K562 (cell line): ENCODE data around the gene TMEM132D. TPM values are rescaled to one million over a fixed set of nuclear protein-coding genes. Genes with fewer than 3 reads are reported as not detected.

Experiments
- ATAC-seq: fragments of 200-7000 bp; cut with Tn5 transposase; 3 replicates; pipeline ENCODE4 v1.9.1; 2020; ENCODE audit warnings: moderate library complexity
- BruUV-seq: library from RNA; stranded (reverse); fragments of 400-500 nt; replicated peaks from 2 replicates; lab custom pipeline; 2021; lab: Mats Ljungman, UMichigan
- CTCF ChIA-PET: fragments of 300-600 bp; formaldehyde crosslinking; extraction: SDS; loops from one replicate; lab custom pipeline; 2021; ENCODE audit warnings: low intra/inter-chr PET ratio; lab: Yijun Ruan, JAX
- POLR2A ChIA-PET: fragments of 300-600, 350-650 bp; sonication (Branson Sonifier 250); formaldehyde crosslinking; extraction: SDS; loops from one replicate; lab custom pipeline; 2021; ENCODE audit warnings: antibody characterized with exemption, inconsistent platforms; lab: Yijun Ruan, JAX
- DNase-seq, 4 experiments: peaks; one replicate each; pipeline versions ENCODE4 v3.0.0 to v3.0.0-alpha.2; 2011 to 2018; ENCODE audit warnings: low spot score in 3 of 4, mixed read lengths in 3 of 4; ENCODE audit errors: extremely low read depth in 1 of 4
- FAIRE-seq: peaks from 2 replicates; lab custom pipeline; 2011; peaks lifted over from hg19 to GRCh38; lab: Jason Lieb, UNC
- H2AFZ ChIP-seq: 2 replicates; pipeline ENCODE4 v1.6.0; 2011; ENCODE audit warnings: low read depth, low read length, control low read depth, inconsistent platforms
- H3K27ac ChIP-seq: fragments of 200-600 bp; 3 replicates; pipeline ENCODE4 v1.8.0; 2011; ENCODE audit warnings: low read depth, mild to moderate bottlenecking, control low read depth, inconsistent platforms, low read length, moderate library complexity, mixed read lengths; ENCODE audit errors: extremely low read depth
- H3K27me3 ChIP-seq, 2 experiments: fragments of 300-600 bp in 1 of 2; 2 replicates in 1 of 2; 3 replicates in 1 of 2; pipeline versions ENCODE4 v1.6.0 to v1.8.0; 2011; ENCODE audit warnings: inconsistent platforms in 2 of 2, low read length in 2 of 2, mild to moderate bottlenecking in 1 of 2, mixed read lengths in 1 of 2, moderate library complexity in 1 of 2; ENCODE audit not compliant: control insufficient read depth in 2 of 2, insufficient read depth in 2 of 2
- H3K36me3 ChIP-seq: fragments of 300-600 bp; 3 replicates; pipeline ENCODE4 v1.8.0; 2011; ENCODE audit warnings: mild to moderate bottlenecking, low read length, inconsistent platforms; ENCODE audit not compliant: control insufficient read depth, insufficient read depth
- H3K4me1 ChIP-seq, 2 experiments: fragments of 200-600 bp in 1 of 2; replicated peaks in 1 of 2; 2 replicates in 1 of 2; 3 replicates in 1 of 2; pipeline versions ENCODE4 v1.5.1 to v1.8.0; 2011; ENCODE audit warnings: inconsistent platforms in 2 of 2, low read length in 2 of 2, mild to moderate bottlenecking in 1 of 2, mixed read lengths in 1 of 2, moderate library complexity in 1 of 2; ENCODE audit not compliant: control insufficient read depth in 2 of 2, insufficient read depth in 2 of 2
- H3K4me2 ChIP-seq: 2 replicates; pipeline ENCODE4 v1.6.1; 2011; ENCODE audit warnings: low read length, control low read depth, inconsistent platforms, mixed read lengths; ENCODE audit not compliant: insufficient read depth
- H3K4me3 ChIP-seq: fragments of 200-600 bp; sonication (generic), shearing (Covaris generic); 2 replicates; pipeline ENCODE4 v1.5.1; 2016; ENCODE audit warnings: control low read depth, inconsistent platforms
- H3K79me2 ChIP-seq: fragments of 200-600 bp; 3 replicates; pipeline ENCODE4 v1.8.0; 2011; ENCODE audit warnings: low read length, inconsistent platforms; ENCODE audit not compliant: control insufficient read depth, insufficient read depth
- H3K9ac ChIP-seq, 2 experiments: 2 replicates each; pipeline versions ENCODE4 v1.6.0 to v1.6.1; 2011; ENCODE audit warnings: low read depth in 2 of 2, low read length in 2 of 2, control low read depth in 1 of 2, inconsistent platforms in 1 of 2, mild to moderate bottlenecking in 1 of 2, mixed read lengths in 1 of 2; ENCODE audit not compliant: insufficient read depth in 1 of 2
- H3K9me1 ChIP-seq: one replicate; pipeline ENCODE4 v1.6.0; 2011; ENCODE audit warnings: inconsistent platforms, mild to moderate bottlenecking, low read length, moderate library complexity; ENCODE audit not compliant: control insufficient read depth, insufficient read depth
- H3K9me3 ChIP-seq: replicated peaks from 2 replicates; pipeline ENCODE4 v1.5.1; 2011; ENCODE audit warnings: low read depth, low read length, inconsistent platforms; ENCODE audit not compliant: control insufficient read depth, insufficient read depth
- H4K20me1 ChIP-seq: replicated peaks from 2 replicates; pipeline ENCODE4 v1.6.1; 2011; ENCODE audit warnings: low read length, inconsistent platforms, mixed read lengths; ENCODE audit not compliant: control insufficient read depth, insufficient read depth
- GABPB1 ChIP-seq: sonication (generic); formaldehyde crosslinking; IDR thresholded peaks from 2 replicates; pipeline ENCODE4 v1.8.0; 2022; ENCODE audit warnings: mild to moderate bottlenecking, missing genetic modification reagents
- HNRNPUL1 ChIP-seq: fragments of 200-400 bp; formaldehyde crosslinking; IDR thresholded peaks from 2 replicates; pipeline ENCODE4 v1.6.1; 2017; ENCODE audit warnings: low read length
- NFIC ChIP-seq: fragments of 450-650 bp; IDR thresholded peaks from 2 replicates; pipeline ENCODE4 v1.6.1; 2017; ENCODE audit warnings: mild to moderate bottlenecking, inconsistent platforms
- ZNF143 ChIP-seq: sonication (generic); formaldehyde crosslinking; IDR thresholded peaks from 2 replicates; pipeline ENCODE4 v1.9.0; 2022; ENCODE audit warnings: mild to moderate bottlenecking, missing genetic modification reagents
- ZNF436 ChIP-seq: fragments of 250-450, 450-650 bp; sonication (Bioruptor Pico); formaldehyde crosslinking; IDR thresholded peaks from 2 replicates; pipeline ENCODE4 v1.7.0; 2020; ENCODE audit warnings: mild to moderate bottlenecking
- ZNF785 ChIP-seq: fragments of 250-450 bp; sonication (Bioruptor Pico); IDR thresholded peaks from 2 replicates; pipeline ENCODE4 v1.4.0; 2020; ENCODE audit warnings: mild to moderate bottlenecking
- WGBS: fragments of 100-300 bp; shearing (Covaris generic); methylation state at CpG from one replicate; pipeline ENCODE4 v1.1.6; 2016; ENCODE audit warnings: low coverage, mixed read lengths; ENCODE audit not compliant: insufficient coverage; ENCODE audit errors: missing lambda C conversion rate; 5-methylcytosine and 5-hydroxymethylcytosine counted together
- in situ Hi-C: fragments of 300-500 bp; cut with MboI; formaldehyde crosslinking; loops from 4 replicates; pipeline ENCODE4 v1.15.0; 2018; ENCODE audit warnings: inconsistent platforms, mixed read lengths
- intact Hi-C: fragments of 100-400 bp; cut with micrococcal nuclease; formaldehyde crosslinking; loops from 2 replicates; pipeline ENCODE4 v1.14.2; 2022
- polyA plus RNA-seq, 8 experiments: library from polyadenylated mRNA; depleted of rRNA in 4 of 8; stranded (reverse) in 5 of 8; unstranded in 3 of 8; fragments of >200 nt; fragmentation: Nextera tagmentation in 2 of 8; fragmentation: Illumina TruSeq in 1 of 8; extraction: Ambion mirVana in 2 of 8; extraction: Trizol in 1 of 8; gene quantifications; 2 replicates each; pipeline versions ENCODE4 v1.2.1 to v1.2.3, GENCODE V29; 2011 to 2014; ENCODE audit warnings: inconsistent platforms in 1 of 8, missing spikeins in 1 of 8
- total RNA-seq, 7 experiments: library from RNA; depleted of rRNA in 6 of 7; stranded (reverse); fragments of >200 nt in 6 of 7; fragmentation: Illumina TruSeq in 2 of 7; extraction: Trizol in 2 of 7; gene quantifications; 2 replicates each; pipeline versions ENCODE4 v1.2.1 to v1.2.3, GENCODE V29; 2011 to 2021; ENCODE audit warnings: low replicate concordance in 1 of 7

Gene TMEM132D
- total and polyA plus RNA-seq, 9 of the 15 experiments (the other 6 are each of a cell fraction or from before 2014, with no cell fraction given), result not detected

GRCh38 chr12:129827866-129828384 is 75.9 kb downstream of the TMEM132D start:
- DNase-seq (no peak), FAIRE-seq (no peak), ATAC-seq (no peak)
- in situ Hi-C loops, result no loop called here
- no peak overlapping the region for H3K27ac ChIP-seq
- ChIA-PET POLR2A (no interaction called here), CTCF (no interaction called here)
- BruUV-seq, result no TSS peak
- 6% methylated on average over 2 of the region's 2 CpGs for WGBS
- H3K9me1 ChIP-seq, result no peaks in the 10 kb centered on the region
- intact Hi-C loops, result no loop called here
- H3K9ac ChIP-seq, result no peak overlapping the region
- no peak overlapping the region for H3K4me3 ChIP-seq
- H3K4me1 ChIP-seq, result no peaks in the 10 kb centered on the region; a peak in 1 of 5 replicates
- peaks cover 0 to 11% of the 10 kb centered on the region in 2 experiments; a peak in 3 of 5 replicates for H3K27me3 ChIP-seq
- H4K20me1 ChIP-seq, result no peaks in the 10 kb centered on the region; the same call in 1 of the 2 replicates
- no peaks in the 10 kb centered on the region for H3K36me3 ChIP-seq
- H2AFZ ChIP-seq, result no peak overlapping the region
- TF ChIP-seq ZNF143 (CRISPR knock-in tag) (no peak), NFIC (no peak), ZNF785 (CRISPR knock-in tag) (no peak), ZNF436 (no peak), GABPB1 (CRISPR knock-in tag) (no peak), HNRNPUL1 (no peak)
- H3K4me2 ChIP-seq, result no peak overlapping the region
- H3K9me3 ChIP-seq, result no peaks in the 10 kb centered on the region
- no peaks in the 10 kb centered on the region for H3K79me2 ChIP-seq
